GM21737 (cell line): ENCODE data around the gene RUBCN.
A peak's percentile ranks its signal among the peaks of the same experiment; 100 is the strongest.
"Not testable (repeated sequence)": the region's sequence is repeated elsewhere in the genome, so short reads cannot be mapped to it uniquely, and the experiment has no call there.

ENCODE experiments used
- ATAC-seq: cut with Tn5 transposase; IDR thresholded peaks from one replicate; pipeline ENCODE4 v1.9.1; 2021; ENCODE audit warnings: mild to moderate bottlenecking, moderate library complexity; ENCODE audit not compliant: unreplicated experiment

RUBCN gene

GRCh38 chr3:197736010-197736490 lies 654 bp downstream of the RUBCN start:
- ATAC-seq, result peak; percentile 12

GRCh38 chr3:197734667-197735318 lies 1.9 kb downstream of the RUBCN start:
- no peak for ATAC-seq

GRCh38 chr3:197733042-197733441 lies 3.7 kb downstream of the RUBCN start:
- no peak for ATAC-seq

GRCh38 chr3:197731483-197731882 lies 5.2 kb downstream of the RUBCN start:
- ATAC-seq, result not testable (repeated sequence)

GRCh38 chr3:197730770-197731169 lies 5.9 kb downstream of the RUBCN start:
- ATAC-seq, result not testable (repeated sequence)

GRCh38 chr3:197730200-197730599 lies 6.5 kb downstream of the RUBCN start:
- no peak for ATAC-seq

GRCh38 chr3:197728487-197728886 lies 8.2 kb downstream of the RUBCN start:
- ATAC-seq, result no peak

- ATAC-seq, result not testable (repeated sequence)
Observed at GRCh38 chr3:197727878-197728277, 8.8 kb downstream of the RUBCN start.

GRCh38 chr3:197722734-197723133 lies 14.0 kb downstream of the RUBCN start:
- ATAC-seq, result no peak

GRCh38 chr3:197720694-197721093 lies 16.0 kb downstream of the RUBCN start:
- no peak for ATAC-seq

GRCh38 chr3:197718891-197719290 lies 17.8 kb downstream of the RUBCN start:
- no peak for ATAC-seq

- ATAC-seq, result no peak
Observed at GRCh38 chr3:197714251-197714650, 22.5 kb downstream of the RUBCN start.

GRCh38 chr3:197713477-197713822 lies 23.3 kb downstream of the RUBCN start:
- ATAC-seq, result peak; percentile 32

- ATAC-seq, result peak; percentile 84
Observed at GRCh38 chr3:197711973-197712707, 24.6 kb downstream of the RUBCN start.

- ATAC-seq, result not testable (repeated sequence)
Observed at GRCh38 chr3:197710965-197711364, 25.7 kb downstream of the RUBCN start.

GRCh38 chr3:197709135-197709534 lies 27.6 kb downstream of the RUBCN start:
- ATAC-seq, result no peak

- no peak for ATAC-seq
Observed at GRCh38 chr3:197706658-197707057, 30.0 kb downstream of the RUBCN start.

GRCh38 chr3:197701841-197702240 lies 34.9 kb downstream of the RUBCN start:
- no peak for ATAC-seq

- ATAC-seq, result no peak
Observed at GRCh38 chr3:197700095-197700494, 36.6 kb downstream of the RUBCN start.

GRCh38 chr3:197697355-197697754 lies 39.3 kb downstream of the RUBCN start:
- no peak for ATAC-seq

GRCh38 chr3:197694251-197694650 lies 42.5 kb downstream of the RUBCN start:
- no peak for ATAC-seq

GRCh38 chr3:197692641-197693040 lies 44.1 kb downstream of the RUBCN start:
- ATAC-seq, result no peak
